OCI-LY1 (cell line): Measurements from ENCODE around the gene AGAP3.

Experiments used
- H2AFZ ChIP-seq: fragments of 200-600 bp; sonication (generic), shearing (Covaris generic); 2 replicates; pipeline ENCODE4 v1.6.0; 2014; ENCODE audit warnings: antibody characterized with exemption, mild to moderate bottlenecking, low read length
- H3F3A ChIP-seq: fragments of 200-600 bp; sonication (generic), shearing (Covaris generic); 2 replicates; pipeline ENCODE4 v1.6.0; 2014; ENCODE audit warnings: mild to moderate bottlenecking, antibody characterized with exemption, low read length, moderate library complexity; ENCODE audit not compliant: insufficient read depth
- H3K27ac ChIP-seq: fragments of 200-600 bp; sonication (generic); 2 replicates; pipeline ENCODE4 v1.5.1; 2014; ENCODE audit warnings: low read length, mixed run types, mild to moderate bottlenecking, low read depth; ENCODE audit not compliant: poor library complexity, severe bottlenecking
- H3K27me3 ChIP-seq: fragments of 200-600 bp; sonication (generic); 2 replicates; pipeline ENCODE4 v1.6.0; 2014; ENCODE audit warnings: antibody characterized with exemption, mild to moderate bottlenecking, low read length, moderate library complexity; ENCODE audit not compliant: insufficient read depth
- H3K36me3 ChIP-seq: fragments of 200-600 bp; sonication (generic); 2 replicates; pipeline ENCODE4 v1.6.1; 2014; ENCODE audit warnings: mild to moderate bottlenecking, antibody characterized with exemption, low read length, moderate library complexity, mixed read lengths; ENCODE audit not compliant: insufficient read depth
- H3K4me1 ChIP-seq: fragments of 200-600 bp; sonication (generic); 2 replicates; pipeline ENCODE4 v1.5.1; 2014; ENCODE audit warnings: mild to moderate bottlenecking, low read length, moderate library complexity; ENCODE audit not compliant: insufficient read depth, severe bottlenecking
- H3K4me2 ChIP-seq: fragments of 200-600 bp; sonication (generic), shearing (Covaris generic); 2 replicates; pipeline ENCODE4 v1.6.1; 2014; ENCODE audit warnings: low read length
- H3K4me3 ChIP-seq: fragments of 200-600 bp; sonication (generic); 2 replicates; pipeline ENCODE4 v1.5.1; 2014; ENCODE audit warnings: low read length, low read depth, mild to moderate bottlenecking, mixed read lengths; ENCODE audit not compliant: poor library complexity, severe bottlenecking
- H3K79me2 ChIP-seq: fragments of 200-600 bp; shearing (Covaris generic); 2 replicates; pipeline ENCODE4 v1.6.1; 2016; ENCODE audit warnings: mixed run types, low read length, mixed read lengths; ENCODE audit not compliant: insufficient read depth
- H3K9ac ChIP-seq: fragments of 200-600 bp; sonication (generic), shearing (Covaris generic); 2 replicates; pipeline ENCODE4 v1.6.1; 2014; ENCODE audit warnings: mild to moderate bottlenecking, low read length, mixed read lengths
- H3K9me2 ChIP-seq: fragments of 200-600 bp; sonication (generic), shearing (Covaris generic); 2 replicates; pipeline ENCODE4 v1.6.1; 2014; ENCODE audit warnings: low read depth, mild to moderate bottlenecking, low read length, mixed read lengths
- H3K9me3 ChIP-seq: fragments of 200-600 bp; shearing (Covaris generic); 2 replicates; pipeline ENCODE4 v1.6.1; 2014; ENCODE audit warnings: low read length, mixed read lengths
- H4K20me1 ChIP-seq: fragments of 200-600 bp; sonication (generic), shearing (Covaris generic); 2 replicates; pipeline ENCODE4 v1.6.0; 2016; ENCODE audit warnings: mild to moderate bottlenecking, low read length; ENCODE audit not compliant: insufficient read depth
- CTCF ChIP-seq: fragments of 200-600 bp; sonication (generic), shearing (Covaris generic); IDR thresholded peaks from 2 replicates; pipeline ENCODE4 v1.5.1; 2017; ENCODE audit warnings: mild to moderate bottlenecking, antibody characterized with exemption, low read length, moderate library complexity, mixed read lengths
- EZH2 ChIP-seq: fragments of 200-600 bp; sonication (generic), shearing (Covaris generic); IDR thresholded peaks from 2 replicates; pipeline ENCODE4 v1.8.0; 2017; ENCODE audit warnings: borderline replicate concordance, mixed run types, mild to moderate bottlenecking, antibody characterized with exemption, low read length, moderate library complexity, mixed read lengths

Gene AGAP3

GRCh38 chr7:151175793-151176311 lies 89.6 kb downstream of the AGAP3 start:
- Histone ChIP-seq H2AFZ (no peak overlapping the region), H3K9ac (no peak overlapping the region), H4K20me1 (no peaks in the 10 kb centered on the region), H3F3A (no peaks in the 10 kb centered on the region), H3K9me3 (no peaks in the 10 kb centered on the region), H3K36me3 (no peaks in the 10 kb centered on the region), H3K4me2 (no peak overlapping the region), H3K4me1 (no peaks in the 10 kb centered on the region), H3K9me2 (no peaks in the 10 kb centered on the region), H3K4me3 (no peak overlapping the region), H3K79me2 (no peaks in the 10 kb centered on the region), H3K27me3 (peaks cover 9% of the 10 kb centered on the region), H3K27ac (no peak overlapping the region)
- TF ChIP-seq EZH2 = no peak
- peak; percentile 13; the same call in 1 of the 2 replicates for TF ChIP-seq CTCF

- peaks cover 7% of the 10 kb centered on the region; the same call in 1 of the 2 replicates for H3K27me3 ChIP-seq
- no peak for TF ChIP-seq CTCF
- TF ChIP-seq EZH2 = no peak
- no peaks in the 10 kb centered on the region for H3K9me3 ChIP-seq
- no peaks in the 10 kb centered on the region for H3K9me2 ChIP-seq
- no peak overlapping the region for H3K27ac ChIP-seq
- H3F3A ChIP-seq = no peaks in the 10 kb centered on the region
- H4K20me1 ChIP-seq = no peaks in the 10 kb centered on the region
- no peak overlapping the region for H3K9ac ChIP-seq
- no peaks in the 10 kb centered on the region for H3K36me3 ChIP-seq
- no peaks in the 10 kb centered on the region for H3K79me2 ChIP-seq
- no peak overlapping the region for H2AFZ ChIP-seq
- H3K4me1 ChIP-seq = no peaks in the 10 kb centered on the region
- no peak overlapping the region for H3K4me2 ChIP-seq
- H3K4me3 ChIP-seq = no peak overlapping the region
Observed at GRCh38 chr7:151176401-151176800, 90.1 kb downstream of the AGAP3 start.

- Histone ChIP-seq H3K4me2 (no peak overlapping the region), H3K4me1 (no peaks in the 10 kb centered on the region), H3K9ac (no peak overlapping the region), H4K20me1 (no peaks in the 10 kb centered on the region), H2AFZ (no peak overlapping the region), H3K9me3 (no peaks in the 10 kb centered on the region), H3K9me2 (no peaks in the 10 kb centered on the region), H3K79me2 (no peaks in the 10 kb centered on the region), H3K27ac (no peak overlapping the region), H3K4me3 (no peak overlapping the region), H3K27me3 (peaks cover 9% of the 10 kb centered on the region; the same call in 1 of the 2 replicates), H3K36me3 (no peaks in the 10 kb centered on the region), H3F3A (no peaks in the 10 kb centered on the region)
- TF ChIP-seq EZH2 (no peak), CTCF (no peak)
Observed at GRCh38 chr7:151177310-151177709, 91.0 kb downstream of the AGAP3 start.
